ENCODE measurements around the gene PIH1D2.

DNA sequence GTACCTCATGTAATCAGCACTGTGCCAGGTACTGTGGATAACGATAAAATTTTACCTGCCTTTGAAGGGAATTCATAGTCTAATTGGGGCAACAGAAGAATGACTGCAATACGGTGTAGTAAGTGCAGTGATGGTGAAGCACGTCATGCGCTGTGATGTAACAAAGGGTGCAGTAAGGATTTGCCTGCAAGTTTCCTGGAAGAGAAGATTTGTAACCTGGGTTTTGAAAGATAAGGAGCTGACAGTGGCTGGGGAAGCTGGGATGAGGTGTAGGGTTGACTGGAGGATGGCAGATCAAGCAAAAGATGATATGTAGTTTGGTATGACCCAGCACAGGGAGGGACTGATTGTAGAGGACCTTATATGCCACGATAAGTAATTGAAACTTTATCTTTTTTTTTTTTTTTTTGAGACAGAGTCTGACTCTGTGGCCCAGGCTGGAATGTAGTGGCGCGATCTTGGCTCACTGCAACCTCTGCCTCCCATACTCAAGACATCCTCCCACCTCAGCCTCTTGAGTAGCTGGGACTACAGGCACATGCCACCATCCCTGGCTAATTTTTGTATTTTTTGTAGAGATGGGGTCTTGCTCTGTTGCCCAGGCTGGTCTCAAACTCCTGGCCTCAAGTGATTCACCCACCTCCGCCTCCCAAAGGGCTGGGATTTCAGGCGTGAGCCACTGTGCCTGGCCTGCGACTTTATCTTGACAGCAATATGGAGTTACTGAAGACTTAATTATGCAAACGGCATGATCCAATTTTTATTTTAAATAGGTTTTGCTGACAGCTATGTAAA is 24.1 kb upstream of the PIH1D2 start:
- TF ChIP-seq POLR2AphosphoS5 (IDR thresholded peaks at IDR 0.05; ENCODE audit: insufficient read depth, low read depth, low read length): no peak
- TF ChIP-seq, protein P1, sequence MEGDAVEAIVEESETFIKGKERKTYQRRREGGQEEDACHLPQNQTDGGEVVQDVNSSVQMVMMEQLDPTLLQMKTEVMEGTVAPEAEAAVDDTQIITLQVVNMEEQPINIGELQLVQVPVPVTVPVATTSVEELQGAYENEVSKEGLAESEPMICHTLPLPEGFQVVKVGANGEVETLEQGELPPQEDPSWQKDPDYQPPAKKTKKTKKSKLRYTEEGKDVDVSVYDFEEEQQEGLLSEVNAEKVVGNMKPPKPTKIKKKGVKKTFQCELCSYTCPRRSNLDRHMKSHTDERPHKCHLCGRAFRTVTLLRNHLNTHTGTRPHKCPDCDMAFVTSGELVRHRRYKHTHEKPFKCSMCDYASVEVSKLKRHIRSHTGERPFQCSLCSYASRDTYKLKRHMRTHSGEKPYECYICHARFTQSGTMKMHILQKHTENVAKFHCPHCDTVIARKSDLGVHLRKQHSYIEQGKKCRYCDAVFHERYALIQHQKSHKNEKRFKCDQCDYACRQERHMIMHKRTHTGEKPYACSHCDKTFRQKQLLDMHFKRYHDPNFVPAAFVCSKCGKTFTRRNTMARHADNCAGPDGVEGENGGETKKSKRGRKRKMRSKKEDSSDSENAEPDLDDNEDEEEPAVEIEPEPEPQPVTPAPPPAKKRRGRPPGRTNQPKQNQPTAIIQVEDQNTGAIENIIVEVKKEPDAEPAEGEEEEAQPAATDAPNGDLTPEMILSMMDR (IDR thresholded peaks at IDR 0.05; ENCODE audit: extremely low read depth in 1 of 2, insufficient read depth in 1 of 2, low read depth in 1 of 2, low read length in 2 of 2): no peak
- no peak for TF ChIP-seq FOS (IDR thresholded peaks at IDR 0.05; ENCODE audit: borderline replicate concordance, insufficient read depth, low read length)

All from endothelial cell of umbilical vein (primary cell).